Forelimb muscle (tissue), 1 donor: ENCODE measurements around the gene GNA14. TPM values are rescaled to one million over a fixed set of nuclear protein-coding genes. Genes with fewer than 3 reads are reported as not detected.
"Not testable (repeated sequence)": the region's sequence is repeated elsewhere in the genome, so short reads cannot be mapped to it uniquely, and the experiment has no call there.

ENCODE experiments used
- DNase-seq: peaks from one replicate; pipeline ENCODE4 v3.0.0-alpha.2; 2013; ENCODE audit warnings: low read depth
- polyA plus RNA-seq: library from polyadenylated mRNA; unstranded; fragments of 120-200 nt; gene quantifications from one replicate; pipeline ENCODE4 v1.2.1, GENCODE V29; 2013; ENCODE audit not compliant: insufficient read length

Gene GNA14
- polyA plus RNA-seq, 1 donor, result 3.6 TPM

- no peak for DNase-seq
Observed at GRCh38 chr9:77588271-77588937, 59.7 kb downstream of the GNA14 start.

GRCh38 chr9:77587851-77588250, 60.3 kb downstream of the GNA14 start:
- no peak for DNase-seq

- no peak for DNase-seq
Observed at GRCh38 chr9:77587042-77587441, 61.1 kb downstream of the GNA14 start.

GRCh38 chr9:77586591-77586990, 61.5 kb downstream of the GNA14 start:
- DNase-seq, result no peak

- no peak for DNase-seq
Observed at GRCh38 chr9:77585335-77585786, 62.8 kb downstream of the GNA14 start.

- not testable (repeated sequence) for DNase-seq
Observed at GRCh38 chr9:77584927-77585326, 63.2 kb downstream of the GNA14 start.

GRCh38 chr9:77582961-77583576, 65.1 kb downstream of the GNA14 start:
- no peak for DNase-seq

- DNase-seq, result no peak
Observed at GRCh38 chr9:77582525-77582924, 65.6 kb downstream of the GNA14 start.

GRCh38 chr9:77575785-77576184, 72.3 kb downstream of the GNA14 start:
- DNase-seq, result no peak

GRCh38 chr9:77569335-77569734, 78.8 kb downstream of the GNA14 start:
- no peak for DNase-seq

GRCh38 chr9:77563174-77563573, 84.9 kb downstream of the GNA14 start:
- DNase-seq, result no peak

- DNase-seq, result no peak
Observed at GRCh38 chr9:77562019-77562748, 85.9 kb downstream of the GNA14 start.

- DNase-seq, result no peak
Observed at GRCh38 chr9:77561331-77562018, 86.6 kb downstream of the GNA14 start.

- DNase-seq, result no peak
Observed at GRCh38 chr9:77556396-77556795, 91.7 kb downstream of the GNA14 start.

- no peak for DNase-seq
Observed at GRCh38 chr9:77554586-77555105, 93.5 kb downstream of the GNA14 start.

GRCh38 chr9:77547106-77547730, 100.9 kb downstream of the GNA14 start:
- DNase-seq, result no peak

GRCh38 chr9:77546376-77546950, 101.7 kb downstream of the GNA14 start:
- no peak for DNase-seq

- DNase-seq, result no peak
Observed at GRCh38 chr9:77544546-77544945, 103.6 kb downstream of the GNA14 start.

- DNase-seq, result no peak
Observed at GRCh38 chr9:77543131-77543822, 104.8 kb downstream of the GNA14 start.

- DNase-seq, result no peak
Observed at GRCh38 chr9:77541600-77541999, 106.5 kb downstream of the GNA14 start.

- DNase-seq, result no peak
Observed at GRCh38 chr9:77541055-77541454, 107.1 kb downstream of the GNA14 start.
